Kidney (tissue), 14 donors: ENCODE measurements around the gene LIN28A. TPM values are rescaled to one million over a fixed set of nuclear protein-coding genes. Genes with fewer than 3 reads are reported as not detected.

Experiments
- DNase-seq, 5 donors: peaks; one replicate each; pipeline ENCODE4 v3.0.0-alpha.2; 2013 to 2020
- FAIRE-seq: peaks from 2 replicates; lab custom pipeline; 2012; peaks lifted over from hg19 to GRCh38; lab: Jason Lieb, UNC
- H3K27ac ChIP-seq, 2 donors: one replicate each; pipeline ENCODE4 v1.7.0; 2013; ENCODE audit warnings: low read depth in 2 of 2, low read length in 2 of 2, inconsistent platforms in 1 of 2
- H3K27me3 ChIP-seq: one replicate; pipeline ENCODE4 v1.7.1; 2013; ENCODE audit warnings: low read length, inconsistent platforms; ENCODE audit not compliant: control insufficient read depth, insufficient read depth
- H3K36me3 ChIP-seq, 3 donors: one replicate each; pipeline versions ENCODE4 v1.7.0 to v1.7.1; 2013; ENCODE audit warnings: low read length in 3 of 3, control low read depth in 1 of 3, inconsistent platforms in 1 of 3; ENCODE audit not compliant: insufficient read depth in 3 of 3, control insufficient read depth in 2 of 3
- H3K4me1 ChIP-seq, 3 donors: one replicate each; pipeline versions ENCODE4 v1.7.0 to v1.7.1; 2013; ENCODE audit warnings: low read length in 3 of 3, inconsistent platforms in 1 of 3, low read depth in 1 of 3; ENCODE audit not compliant: control insufficient read depth in 2 of 3, insufficient read depth in 2 of 3
- H3K4me3 ChIP-seq, 3 donors: one replicate each; pipeline versions ENCODE4 v1.7.0 to v1.8.1; 2013; ENCODE audit warnings: low read length in 3 of 3, control low read depth in 1 of 3, inconsistent platforms in 1 of 3
- H3K9ac ChIP-seq, 3 donors: one replicate each; pipeline versions ENCODE4 v1.7.0 to v1.7.1; 2013; ENCODE audit warnings: low read length in 3 of 3, control low read depth in 1 of 3, inconsistent platforms in 1 of 3
- H3K9me3 ChIP-seq, 3 donors: one replicate each; pipeline versions ENCODE4 v1.7.0 to v1.7.1; 2013; ENCODE audit warnings: low read length in 3 of 3, control low read depth in 1 of 3, inconsistent platforms in 1 of 3; ENCODE audit not compliant: control insufficient read depth in 2 of 3, insufficient read depth in 1 of 3
- intact Hi-C: fragments of 100-400 bp; cut with DNase I; formaldehyde crosslinking; loops from one replicate; pipeline ENCODE4 v1.11.1; 2022
- polyA plus RNA-seq: library from polyadenylated mRNA; stranded (reverse); fragments of 350-450 nt; fragmentation: Illumina TruSeq; extraction: RNeasy Lipid Tissue Mini Kit (QIAGEN cat#74804); gene quantifications from one replicate; pipeline ENCODE4 v1.2.3, GENCODE V29; 2014; ENCODE audit warnings: low read depth, low replicate concordance; ENCODE audit not compliant: insufficient read depth
- total RNA-seq: library from RNA; stranded (reverse); fragmentation: NEBNext Ultra II Directional; extraction: Animal tissue kit (Norgen Biotek cat#: 25700); gene quantifications from one replicate; pipeline ENCODE4 v1.2.1, GENCODE V29; 2021
- TF ChIP-seq, protein P1 (sequence below): IDR thresholded peaks from 3 replicates; pipeline ENCODE4 v1.5.1; 2012; ENCODE audit warnings: mild to moderate bottlenecking, moderate library complexity, borderline replicate concordance; ENCODE audit not compliant: insufficient read depth; ENCODE audit errors: extremely low read depth
- donor health status: control.
- donor health status: control.
- donor health status: control.
- donor health status: control.
- donor health status: control.
- donor health status: DM: yes; HTN: yes; CAD: no.
- donor health status: Normal renal cell carcinoma (clear cell type).

Gene LIN28A
- total and polyA plus RNA-seq, 2 donors from 2014 or later: not detected

DNA sequence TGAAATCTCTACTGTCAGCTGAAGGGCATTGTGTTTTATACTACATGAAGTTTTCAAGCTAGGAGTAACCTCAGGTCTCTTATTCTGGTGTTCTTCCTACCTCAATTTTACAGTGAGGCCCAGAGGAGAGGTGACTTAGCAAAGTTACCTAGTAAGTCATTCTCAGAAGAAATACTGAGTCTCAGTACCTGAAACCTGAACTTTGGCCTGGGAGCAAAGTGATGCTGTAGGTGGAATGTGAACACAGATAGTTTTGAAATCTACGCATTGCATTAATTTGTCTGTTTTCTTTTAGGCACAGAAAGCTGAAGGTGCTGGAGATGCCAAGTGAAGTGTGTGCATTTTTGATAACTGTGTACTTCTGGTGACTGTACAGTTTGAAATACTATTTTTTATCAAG is 64.2 kb downstream of the LIN28A start:
- H3K27ac ChIP-seq: no peak overlapping the region
- DNase-seq: no peak
- H3K36me3 ChIP-seq: peaks cover 11 to 35% (median 12%) of the 10 kb centered on the region in 3 donors
- no peaks in the 10 kb centered on the region for H3K27me3 ChIP-seq
- H3K9me3 ChIP-seq: no peaks in the 10 kb centered on the region
- no peak for FAIRE-seq
- H3K9ac ChIP-seq: no peak overlapping the region
- H3K4me3 ChIP-seq: no peak overlapping the region
- TF ChIP-seq, protein P1, sequence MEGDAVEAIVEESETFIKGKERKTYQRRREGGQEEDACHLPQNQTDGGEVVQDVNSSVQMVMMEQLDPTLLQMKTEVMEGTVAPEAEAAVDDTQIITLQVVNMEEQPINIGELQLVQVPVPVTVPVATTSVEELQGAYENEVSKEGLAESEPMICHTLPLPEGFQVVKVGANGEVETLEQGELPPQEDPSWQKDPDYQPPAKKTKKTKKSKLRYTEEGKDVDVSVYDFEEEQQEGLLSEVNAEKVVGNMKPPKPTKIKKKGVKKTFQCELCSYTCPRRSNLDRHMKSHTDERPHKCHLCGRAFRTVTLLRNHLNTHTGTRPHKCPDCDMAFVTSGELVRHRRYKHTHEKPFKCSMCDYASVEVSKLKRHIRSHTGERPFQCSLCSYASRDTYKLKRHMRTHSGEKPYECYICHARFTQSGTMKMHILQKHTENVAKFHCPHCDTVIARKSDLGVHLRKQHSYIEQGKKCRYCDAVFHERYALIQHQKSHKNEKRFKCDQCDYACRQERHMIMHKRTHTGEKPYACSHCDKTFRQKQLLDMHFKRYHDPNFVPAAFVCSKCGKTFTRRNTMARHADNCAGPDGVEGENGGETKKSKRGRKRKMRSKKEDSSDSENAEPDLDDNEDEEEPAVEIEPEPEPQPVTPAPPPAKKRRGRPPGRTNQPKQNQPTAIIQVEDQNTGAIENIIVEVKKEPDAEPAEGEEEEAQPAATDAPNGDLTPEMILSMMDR: no peak
- intact Hi-C loops: no loop called here
- H3K4me1 ChIP-seq: peaks cover 3 to 22% (median 10%) of the 10 kb centered on the region in 3 donors

DNA sequence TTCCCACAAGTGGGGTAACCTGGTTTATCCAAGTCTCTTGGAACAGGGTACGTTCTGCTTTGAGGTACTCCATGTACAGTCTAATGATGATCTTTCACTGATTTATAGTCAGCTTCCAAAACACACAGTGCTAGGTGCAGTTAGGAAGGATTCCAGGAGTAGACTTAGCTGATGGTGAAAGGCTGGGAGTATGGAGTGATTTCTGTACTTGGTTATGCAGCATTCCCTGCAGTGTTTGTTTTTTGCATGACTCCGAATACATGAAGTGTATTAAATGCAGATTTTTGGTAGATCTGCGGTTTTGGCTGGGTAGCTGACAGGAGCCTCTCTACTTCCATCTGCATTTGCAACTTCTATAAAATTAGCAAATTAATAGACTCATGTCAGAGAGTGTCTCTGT is 65.4 kb downstream of the LIN28A start:
- H3K4me3 ChIP-seq: no peak overlapping the region
- H3K27ac ChIP-seq: no peak overlapping the region
- FAIRE-seq (no peak), DNase-seq (no peak)
- no peak overlapping the region for H3K9ac ChIP-seq
- TF ChIP-seq, protein P1: no peak
- peaks cover 3 to 18% (median 10%) of the 10 kb centered on the region in 3 donors for H3K4me1 ChIP-seq
- intact Hi-C loops: no loop called here
- H3K27me3 ChIP-seq: no peaks in the 10 kb centered on the region
- no peaks in the 10 kb centered on the region for H3K9me3 ChIP-seq
- peaks cover 11 to 35% (median 12%) of the 10 kb centered on the region in 3 donors for H3K36me3 ChIP-seq

DNA sequence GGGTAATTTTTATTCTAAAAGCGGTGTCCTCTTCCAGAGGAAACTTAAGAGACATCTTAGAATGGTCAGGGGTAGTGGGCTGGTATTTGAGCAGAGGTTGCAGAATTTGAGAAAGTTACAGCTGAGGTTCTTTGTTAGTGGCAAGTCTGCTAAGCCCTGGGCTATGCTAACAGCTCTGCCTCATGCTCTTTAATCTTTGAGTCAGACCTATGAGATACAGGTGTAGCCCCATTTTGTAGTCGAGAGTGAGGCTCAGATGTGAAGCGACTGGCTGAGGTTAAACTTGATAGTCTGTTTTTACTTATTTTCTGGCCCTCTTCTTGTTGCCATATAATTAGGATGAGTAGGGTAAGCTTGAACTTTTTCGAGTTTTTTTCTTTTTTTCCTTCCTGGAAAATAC is 66.3 kb downstream of the LIN28A start:
- H3K27me3 ChIP-seq: no peaks in the 10 kb centered on the region
- intact Hi-C loops: no loop called here
- H3K27ac ChIP-seq: no peak overlapping the region
- no peak overlapping the region for H3K4me3 ChIP-seq
- no peak overlapping the region for H3K9ac ChIP-seq
- DNase-seq (no peak), FAIRE-seq (no peak)
- H3K36me3 ChIP-seq: peaks cover 11 to 35% (median 12%) of the 10 kb centered on the region in 3 donors
- no peaks in the 10 kb centered on the region for H3K9me3 ChIP-seq
- TF ChIP-seq, protein P1: no peak
- H3K4me1 ChIP-seq: peaks cover 3 to 11% (median 10%) of the 10 kb centered on the region in 3 donors
